GM12872 (cell line): ENCODE results near the gene NUP205.

Experiments
- TF ChIP-seq, protein P1 (sequence below): IDR thresholded peaks from 3 replicates; pipeline ENCODE4 v1.5.1; 2011; ENCODE audit warnings: low read depth, mild to moderate bottlenecking, low read length, moderate library complexity; ENCODE audit not compliant: insufficient read depth

The NUP205 gene

GRCh38 chr7:135523146-135523545 lies 34.6 kb upstream of the NUP205 start:
- TF ChIP-seq, protein P1, sequence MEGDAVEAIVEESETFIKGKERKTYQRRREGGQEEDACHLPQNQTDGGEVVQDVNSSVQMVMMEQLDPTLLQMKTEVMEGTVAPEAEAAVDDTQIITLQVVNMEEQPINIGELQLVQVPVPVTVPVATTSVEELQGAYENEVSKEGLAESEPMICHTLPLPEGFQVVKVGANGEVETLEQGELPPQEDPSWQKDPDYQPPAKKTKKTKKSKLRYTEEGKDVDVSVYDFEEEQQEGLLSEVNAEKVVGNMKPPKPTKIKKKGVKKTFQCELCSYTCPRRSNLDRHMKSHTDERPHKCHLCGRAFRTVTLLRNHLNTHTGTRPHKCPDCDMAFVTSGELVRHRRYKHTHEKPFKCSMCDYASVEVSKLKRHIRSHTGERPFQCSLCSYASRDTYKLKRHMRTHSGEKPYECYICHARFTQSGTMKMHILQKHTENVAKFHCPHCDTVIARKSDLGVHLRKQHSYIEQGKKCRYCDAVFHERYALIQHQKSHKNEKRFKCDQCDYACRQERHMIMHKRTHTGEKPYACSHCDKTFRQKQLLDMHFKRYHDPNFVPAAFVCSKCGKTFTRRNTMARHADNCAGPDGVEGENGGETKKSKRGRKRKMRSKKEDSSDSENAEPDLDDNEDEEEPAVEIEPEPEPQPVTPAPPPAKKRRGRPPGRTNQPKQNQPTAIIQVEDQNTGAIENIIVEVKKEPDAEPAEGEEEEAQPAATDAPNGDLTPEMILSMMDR: no peak

GRCh38 chr7:135525426-135525825 lies 32.3 kb upstream of the NUP205 start:
- TF ChIP-seq, protein P1: no peak

DNA sequence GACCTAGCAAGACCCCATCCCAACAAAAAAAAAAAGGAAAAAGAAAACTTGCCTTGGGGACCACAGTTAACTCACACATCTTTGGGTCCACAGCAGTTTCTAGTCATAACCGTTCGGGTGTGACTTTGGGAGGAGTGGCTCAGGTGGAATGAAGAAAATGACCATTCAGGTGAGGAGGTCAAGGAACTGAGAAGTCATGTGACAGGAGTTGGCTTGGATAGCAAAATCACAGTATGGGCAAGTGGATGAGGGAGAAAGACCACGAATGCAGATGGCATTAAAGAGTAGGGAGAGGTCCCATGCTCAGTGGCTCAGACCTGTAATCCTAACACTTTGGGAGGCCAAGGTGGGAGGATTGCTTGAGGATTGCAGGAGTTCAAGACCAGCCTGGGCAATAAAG lies 30.7 kb upstream of the NUP205 start:
- TF ChIP-seq, protein P1: no peak

DNA sequence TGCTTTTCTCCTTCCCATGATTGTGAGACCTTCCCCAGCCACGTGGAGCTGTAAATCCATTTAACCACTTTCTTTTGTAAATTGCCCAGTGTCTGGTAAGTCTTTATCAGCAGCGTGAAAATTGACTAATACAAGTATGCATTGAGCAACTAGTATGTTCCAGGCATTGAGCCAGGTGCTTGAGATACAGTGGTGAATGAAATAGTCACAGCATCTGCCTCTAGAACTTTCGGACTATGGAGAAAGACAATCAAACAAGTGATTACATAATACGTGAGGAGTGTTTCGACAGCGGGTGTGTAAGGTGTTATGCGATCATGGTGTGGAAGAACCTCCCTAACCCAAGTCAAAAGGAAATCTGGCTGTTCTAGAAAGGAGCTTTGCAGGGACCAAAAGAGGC lies 21.6 kb upstream of the NUP205 start:
- TF ChIP-seq, protein P1: no peak

DNA sequence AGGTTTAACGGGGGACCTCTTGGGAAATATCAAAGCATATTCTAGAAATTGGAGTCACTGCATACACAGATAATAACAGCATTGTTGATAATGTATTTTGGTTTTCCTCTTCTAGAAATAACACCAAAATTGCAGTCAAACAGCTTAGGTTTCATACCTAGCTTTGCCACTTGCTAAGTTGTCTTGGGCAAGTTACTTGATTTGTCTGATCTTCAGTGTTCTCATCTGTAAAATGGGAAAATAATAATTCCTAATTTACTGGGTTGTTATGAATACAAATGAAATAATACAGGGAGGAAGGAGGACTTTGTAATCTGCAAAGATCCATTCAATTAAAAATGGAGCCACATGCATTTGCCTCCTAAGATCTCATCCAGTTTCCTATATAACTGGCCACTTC lies 20.3 kb upstream of the NUP205 start:
- TF ChIP-seq, protein P1: no peak

DNA sequence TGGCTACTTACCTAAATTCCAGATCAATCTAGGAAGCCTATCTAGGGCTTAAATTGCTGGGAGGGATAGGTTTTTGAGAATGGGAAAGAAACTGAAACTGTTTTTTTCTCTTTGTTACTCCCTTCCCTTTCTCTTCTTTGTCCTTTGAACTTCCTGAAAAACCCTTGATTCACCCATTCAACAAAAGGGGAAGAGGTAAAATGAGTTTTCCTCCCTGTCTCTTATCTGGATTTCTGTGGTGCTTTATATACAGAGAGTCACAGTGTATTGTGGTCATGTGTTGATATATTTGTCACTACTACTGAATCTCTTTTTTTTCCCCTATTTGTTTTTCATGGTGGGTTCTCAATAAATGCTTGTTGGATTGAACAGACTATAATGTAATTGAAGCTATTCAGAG lies 19.8 kb upstream of the NUP205 start:
- TF ChIP-seq, protein P1: no peak

DNA sequence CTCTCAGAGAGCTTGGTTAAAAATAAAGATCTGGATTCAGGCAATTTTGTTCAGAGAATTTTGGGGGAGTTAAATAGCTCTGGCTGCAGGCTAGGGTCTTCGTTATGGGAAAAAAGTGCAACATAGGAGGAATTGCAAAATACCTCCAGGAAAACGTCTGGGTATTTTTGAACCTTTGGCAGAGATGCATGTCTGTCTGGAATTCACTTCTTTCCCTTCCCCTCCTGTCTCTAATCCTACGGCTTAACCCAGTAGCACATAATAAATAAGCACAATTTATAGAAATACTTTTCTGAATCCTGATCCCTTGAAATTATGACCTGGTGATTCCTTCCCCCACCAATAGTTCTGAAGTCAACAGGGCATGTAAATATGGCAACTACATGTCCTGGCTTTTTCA lies 19.3 kb upstream of the NUP205 start:
- TF ChIP-seq, protein P1: no peak

DNA sequence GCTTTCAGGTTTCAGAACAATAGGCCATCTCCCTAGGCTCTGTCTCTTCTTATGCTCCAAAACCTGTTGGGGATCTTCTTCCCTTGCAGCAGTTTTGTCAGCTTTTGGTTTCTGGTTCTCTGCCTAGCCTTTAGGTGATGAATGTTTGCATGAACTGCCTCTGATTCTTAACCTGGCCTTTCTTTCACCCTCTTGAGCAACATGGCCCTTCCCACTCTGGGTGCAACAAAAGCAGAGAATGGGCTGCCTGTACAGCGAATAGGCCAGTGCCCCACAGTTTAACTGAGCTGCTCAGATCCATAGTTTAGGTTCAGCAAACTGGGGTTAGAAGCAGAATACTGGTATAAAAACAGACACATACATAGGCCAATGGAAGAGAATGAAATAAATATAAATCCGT lies 18.1 kb upstream of the NUP205 start:
- TF ChIP-seq, protein P1: no peak
